GM18511 (cell line): ENCODE results near the gene GALNT9.

Source experiments
- ATAC-seq: cut with Tn5 transposase; IDR thresholded peaks from one replicate; pipeline ENCODE4 v1.9.1; 2021; ENCODE audit warnings: mild to moderate bottlenecking, moderate library complexity; ENCODE audit not compliant: unreplicated experiment

GALNT9 gene

DNA sequence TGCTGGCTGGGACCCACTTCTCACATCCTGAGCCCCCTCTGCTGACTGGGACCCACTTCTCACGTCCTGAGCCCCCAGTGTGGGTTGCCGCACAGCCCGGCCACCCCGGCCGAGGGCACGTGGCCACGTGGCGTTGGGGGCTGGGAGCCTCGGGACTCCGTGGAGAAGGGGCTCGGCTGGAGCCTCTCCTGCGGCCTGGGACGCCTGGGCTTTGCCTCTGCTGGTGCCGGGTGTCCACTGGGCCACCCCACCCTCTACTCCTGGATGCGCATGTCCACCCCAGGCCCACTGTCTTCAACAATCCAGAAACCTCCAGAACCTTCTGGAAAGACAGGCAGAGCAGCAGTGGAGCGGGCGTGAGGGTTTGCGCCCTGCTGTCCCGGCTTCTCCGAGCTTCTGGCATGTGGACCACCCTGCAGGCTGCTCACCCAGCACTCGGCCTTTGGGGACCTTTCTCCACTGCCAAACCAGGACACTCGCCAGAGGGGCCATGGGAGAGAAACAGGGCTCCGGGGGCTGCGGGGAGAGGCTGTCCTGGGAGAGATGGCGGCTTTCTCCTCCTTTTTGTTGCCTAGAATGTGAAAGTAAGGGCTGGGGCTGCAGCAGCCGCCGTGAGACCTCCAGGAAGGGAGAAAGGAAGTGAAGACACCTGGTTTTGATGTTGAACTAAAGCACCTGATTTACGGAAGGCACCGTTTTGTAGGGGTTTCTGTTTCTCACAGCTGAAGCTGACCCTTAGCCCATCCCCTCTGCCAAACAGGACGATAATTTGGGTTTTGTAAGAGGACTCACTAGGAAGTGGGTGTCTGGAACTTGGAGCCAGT, 155.2 kb downstream of the GALNT9 start:
- no peak for ATAC-seq

DNA sequence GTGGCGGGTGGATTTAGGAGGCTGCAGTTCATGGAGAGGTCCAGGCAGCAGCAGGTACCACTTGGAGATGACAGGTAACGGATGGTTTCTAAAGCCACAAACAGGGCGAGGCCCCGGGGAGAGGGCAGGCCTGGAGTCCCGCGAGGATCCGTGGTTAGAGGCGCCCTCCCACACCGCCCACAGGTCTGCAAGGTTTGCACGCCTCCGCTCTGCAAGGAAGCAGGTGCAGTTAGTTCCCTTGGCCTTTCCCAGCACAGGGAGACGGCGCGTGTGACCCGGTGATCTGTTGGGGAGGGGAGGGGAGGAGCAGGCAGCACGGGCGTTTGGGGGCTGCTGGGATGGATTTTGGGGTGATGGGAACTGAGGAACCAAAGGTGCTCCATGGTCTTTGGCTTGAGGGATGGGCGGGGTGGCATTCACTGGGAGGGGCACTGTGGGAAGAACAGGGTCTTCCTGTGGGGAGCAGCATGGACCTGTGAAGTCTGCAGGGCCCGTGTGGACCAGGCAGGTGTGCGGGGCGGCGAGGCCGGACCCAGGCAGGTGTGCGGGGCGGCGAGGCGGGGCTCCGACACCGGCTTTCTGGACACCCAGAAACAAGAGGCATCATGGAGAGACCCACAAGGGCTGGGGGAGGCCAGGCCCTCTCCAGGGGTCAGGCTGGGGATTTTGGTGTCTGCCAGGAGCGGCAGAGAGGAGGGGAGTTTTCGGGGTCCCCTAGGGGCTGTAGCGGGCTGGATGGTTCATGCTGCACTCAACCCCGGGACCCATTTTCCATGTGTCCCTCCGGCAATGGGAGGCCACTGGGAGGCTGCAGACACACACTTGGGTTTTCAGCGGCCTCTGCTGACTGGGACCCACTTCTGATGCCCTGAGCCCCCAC, 156.0 kb downstream of the GALNT9 start:
- no peak for ATAC-seq

DNA sequence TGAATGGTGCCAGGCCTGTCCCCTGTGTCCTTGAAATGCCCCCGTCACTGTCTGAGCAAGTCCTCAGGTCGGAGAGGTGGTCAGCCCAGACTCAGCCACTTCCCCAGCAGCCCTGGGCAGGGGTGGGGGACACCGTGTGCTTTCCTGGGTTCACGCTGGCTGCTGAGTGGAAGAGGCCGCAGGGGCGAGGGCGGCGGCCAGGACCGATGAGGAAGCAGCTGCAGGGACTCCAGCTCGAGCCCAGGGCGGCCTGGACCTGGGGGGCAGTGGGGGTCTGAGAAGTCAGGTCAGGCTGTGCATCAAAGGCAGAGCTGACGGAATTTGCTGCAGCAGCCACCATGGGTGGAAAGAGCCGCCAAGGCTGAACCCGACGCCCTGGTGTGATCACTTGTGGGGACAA, 156.8 kb downstream of the GALNT9 start:
- ATAC-seq, result no peak

DNA sequence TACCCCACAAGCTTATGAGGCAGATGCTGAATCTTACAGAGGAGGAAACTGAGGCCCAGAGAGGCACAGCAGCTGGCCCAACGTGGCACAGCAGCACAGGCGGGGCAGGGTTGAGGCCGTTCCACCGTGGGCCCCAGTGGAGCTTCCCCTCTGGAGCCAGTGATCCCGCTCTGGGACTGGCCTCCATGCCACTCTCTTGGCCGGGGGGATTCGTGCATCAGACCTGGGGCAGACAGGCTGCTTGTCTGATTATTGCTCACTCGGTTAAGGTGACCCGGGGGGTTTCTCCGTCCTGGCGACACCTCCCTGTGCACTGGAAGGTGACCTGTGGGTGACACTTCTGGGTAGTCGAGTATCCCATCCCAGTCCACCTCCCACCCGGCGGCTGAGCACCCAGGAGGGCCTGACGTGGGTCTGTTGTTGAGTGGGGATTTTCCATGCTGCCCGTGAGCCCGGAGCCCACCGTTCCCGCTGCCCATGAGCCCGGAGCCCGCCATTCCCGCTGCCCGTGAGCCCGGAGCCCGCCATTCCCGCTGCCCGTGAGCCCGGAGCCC, 157.3 kb downstream of the GALNT9 start:
- no peak for ATAC-seq

DNA sequence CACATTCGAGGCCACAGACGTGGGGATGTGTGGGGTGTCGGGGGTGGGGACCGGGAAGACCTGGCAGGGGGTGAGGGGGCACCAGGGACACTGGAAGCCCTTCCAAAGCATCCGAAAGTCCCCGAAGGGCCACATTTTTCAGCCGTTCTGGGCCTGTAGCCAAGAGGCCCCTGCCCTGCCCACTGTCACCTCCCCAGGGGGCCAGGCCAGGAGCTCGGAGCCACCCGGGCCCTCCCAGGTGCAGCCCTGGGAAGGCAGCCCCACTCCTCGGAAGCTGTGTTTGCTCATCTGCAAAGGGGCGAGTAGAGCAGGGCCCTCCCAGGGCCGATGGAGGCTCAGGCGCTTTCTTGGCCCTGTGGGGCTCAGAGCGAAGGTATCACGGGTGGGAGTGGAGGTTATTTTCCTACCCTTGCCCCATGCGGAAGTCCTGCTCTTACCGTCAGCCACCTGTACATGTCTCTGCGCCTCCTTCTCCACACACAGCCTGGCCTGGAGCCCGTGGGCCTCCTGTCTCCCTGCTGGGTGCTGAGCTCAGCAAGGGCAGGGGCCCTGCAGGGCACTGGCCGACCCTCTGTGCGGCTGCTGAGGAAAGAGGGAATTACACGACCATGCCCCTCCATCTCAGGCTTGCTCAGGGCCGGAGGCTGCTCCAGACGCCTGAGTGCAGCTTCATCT, 158.0 kb downstream of the GALNT9 start:
- no peak for ATAC-seq

DNA sequence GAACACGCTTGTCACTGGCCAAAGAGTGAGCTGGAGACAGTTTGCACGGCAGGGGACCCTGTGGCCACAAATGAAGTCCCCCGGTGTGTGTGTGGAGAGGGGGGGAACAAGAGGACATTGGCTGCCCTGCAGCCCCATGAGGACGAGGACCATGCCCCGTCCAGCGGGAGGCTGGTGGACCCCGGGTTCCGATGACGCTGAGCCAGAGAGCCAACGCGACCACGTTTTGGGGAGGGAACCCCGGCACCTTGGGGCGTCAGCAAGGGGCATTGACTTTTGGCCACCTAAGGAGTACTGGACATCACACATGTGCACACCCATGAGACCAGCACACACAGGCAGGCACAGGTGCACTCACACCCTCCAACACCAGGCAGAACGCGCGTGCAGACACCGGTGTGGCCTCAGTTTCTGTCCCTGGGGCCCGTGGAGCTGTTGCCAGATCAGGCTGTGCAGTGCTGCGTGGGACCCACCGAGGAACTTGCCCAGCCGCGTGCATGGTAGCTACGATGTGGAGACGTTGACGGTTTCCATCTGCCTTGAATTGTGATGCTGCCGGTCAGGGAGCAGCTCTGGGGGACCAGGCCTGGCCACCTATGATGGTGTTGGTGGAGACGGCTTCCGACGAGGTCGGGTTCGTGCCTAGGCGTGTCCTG, 158.6 kb downstream of the GALNT9 start:
- no peak for ATAC-seq

DNA sequence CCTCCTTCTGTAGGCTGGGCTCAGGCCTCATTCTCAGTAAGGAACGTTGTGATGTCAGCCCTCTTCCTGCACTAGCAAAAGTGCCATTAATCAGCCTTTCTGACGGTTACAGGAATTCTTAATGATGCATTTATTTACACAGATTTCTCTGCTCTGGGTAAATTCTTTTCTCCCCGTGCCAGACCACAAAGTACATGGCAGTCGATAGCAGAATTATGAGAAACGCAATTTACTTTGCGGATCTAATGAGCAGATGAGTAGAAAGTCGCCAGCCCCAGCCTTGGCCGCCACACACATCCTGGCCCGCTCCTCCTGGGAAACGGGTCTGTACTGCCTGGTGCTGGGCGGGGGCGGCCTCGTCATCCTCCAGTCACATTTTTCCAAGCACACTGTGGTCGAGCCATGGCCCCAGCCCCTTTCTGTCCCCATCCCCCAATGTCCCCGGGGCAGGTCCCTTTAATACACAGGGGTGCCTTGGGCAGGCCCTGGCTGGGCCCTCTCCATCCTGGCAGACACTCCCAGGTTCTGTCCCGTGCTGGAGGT, 159.2 kb downstream of the GALNT9 start:
- no peak for ATAC-seq

DNA sequence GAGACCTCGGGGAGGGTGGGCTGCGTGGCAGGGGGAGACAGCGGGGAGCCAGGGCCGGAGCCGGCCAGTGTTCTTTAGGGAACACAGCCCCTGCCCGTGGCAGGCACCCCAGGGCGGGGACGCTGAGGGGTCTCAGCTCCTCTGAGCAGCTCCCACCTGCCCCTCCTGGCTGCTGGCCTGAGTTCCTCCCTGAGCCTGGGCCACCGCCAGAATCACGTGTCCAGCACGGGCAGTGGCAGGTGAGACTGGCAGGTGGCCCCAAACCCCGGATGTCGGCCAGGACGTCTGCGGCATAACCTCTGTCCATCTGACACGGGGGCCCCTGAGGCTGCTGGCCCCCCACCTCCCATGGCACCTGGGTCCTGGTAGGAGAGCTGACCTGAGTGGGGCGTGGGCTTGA, 160.0 kb downstream of the GALNT9 start:
- ATAC-seq, result no peak

DNA sequence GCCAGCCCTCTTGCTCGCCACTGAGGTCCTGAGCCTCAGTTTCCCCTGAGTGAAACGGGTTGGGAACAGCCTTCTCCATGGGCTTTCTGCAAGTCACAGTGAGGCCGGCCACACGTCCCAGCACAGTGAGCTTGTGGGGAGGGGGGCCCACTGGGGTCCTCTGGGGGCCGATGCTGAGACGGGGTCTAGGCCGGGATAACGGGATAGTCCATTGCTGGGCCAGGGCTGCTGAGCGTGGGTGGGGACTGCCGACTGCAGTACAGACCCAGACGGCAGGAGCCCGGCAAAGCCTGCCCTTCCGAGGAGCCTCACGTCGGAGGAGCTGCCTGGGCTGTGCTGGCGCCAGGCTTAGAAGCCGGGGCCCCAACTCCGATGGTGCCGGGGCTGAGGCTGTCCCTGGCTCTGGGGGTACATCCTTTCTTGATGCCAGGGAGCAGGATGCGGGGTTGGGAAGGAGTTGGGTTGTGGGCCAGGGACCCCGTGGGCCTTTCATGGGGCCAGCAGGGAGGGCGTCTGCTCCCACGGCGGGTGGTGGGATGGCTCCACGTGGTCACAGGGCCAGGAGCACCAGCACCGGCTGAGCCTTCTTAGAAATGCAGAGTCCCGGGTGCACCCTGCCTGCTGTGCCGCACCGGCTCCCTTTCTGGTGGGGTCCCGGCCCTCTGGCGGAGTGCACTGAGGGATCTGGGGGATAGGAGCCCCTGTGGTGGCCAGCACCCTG, 160.9 kb downstream of the GALNT9 start:
- ATAC-seq, result no peak

DNA sequence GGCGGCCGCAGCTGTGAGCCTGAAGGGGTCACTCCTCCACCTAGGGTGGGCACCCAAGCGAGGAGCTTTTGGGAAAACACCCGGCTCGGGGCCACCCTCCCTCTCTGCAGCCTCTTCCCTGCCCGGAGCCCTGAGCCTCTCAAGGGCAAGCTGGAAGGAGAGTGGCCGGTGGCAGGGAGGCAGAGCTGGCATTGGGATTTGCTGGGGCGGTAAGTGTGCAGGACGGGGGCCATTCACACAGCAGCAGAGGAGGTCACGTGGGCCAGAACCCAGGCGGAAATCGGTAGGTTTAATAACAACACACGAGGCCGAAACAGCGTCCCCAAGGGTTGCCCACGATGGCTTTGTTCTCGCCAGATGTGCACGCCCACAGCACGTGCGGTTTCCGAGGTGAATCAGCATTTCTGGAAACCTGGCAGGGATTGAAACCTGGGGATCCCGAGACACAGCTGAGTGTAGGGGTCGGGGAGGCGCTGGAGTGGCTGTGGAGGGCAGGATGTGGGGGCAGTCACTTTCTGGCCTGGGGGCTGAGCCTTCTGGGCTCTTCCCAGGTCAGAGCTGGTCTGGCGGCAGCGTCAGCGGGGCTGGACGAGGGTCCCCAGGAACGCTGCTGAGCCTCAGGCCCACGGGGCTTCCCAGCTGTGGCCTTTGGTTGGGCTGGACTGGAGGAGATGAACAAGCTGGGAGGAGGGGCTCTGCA, 161.6 kb downstream of the GALNT9 start:
- no peak for ATAC-seq

DNA sequence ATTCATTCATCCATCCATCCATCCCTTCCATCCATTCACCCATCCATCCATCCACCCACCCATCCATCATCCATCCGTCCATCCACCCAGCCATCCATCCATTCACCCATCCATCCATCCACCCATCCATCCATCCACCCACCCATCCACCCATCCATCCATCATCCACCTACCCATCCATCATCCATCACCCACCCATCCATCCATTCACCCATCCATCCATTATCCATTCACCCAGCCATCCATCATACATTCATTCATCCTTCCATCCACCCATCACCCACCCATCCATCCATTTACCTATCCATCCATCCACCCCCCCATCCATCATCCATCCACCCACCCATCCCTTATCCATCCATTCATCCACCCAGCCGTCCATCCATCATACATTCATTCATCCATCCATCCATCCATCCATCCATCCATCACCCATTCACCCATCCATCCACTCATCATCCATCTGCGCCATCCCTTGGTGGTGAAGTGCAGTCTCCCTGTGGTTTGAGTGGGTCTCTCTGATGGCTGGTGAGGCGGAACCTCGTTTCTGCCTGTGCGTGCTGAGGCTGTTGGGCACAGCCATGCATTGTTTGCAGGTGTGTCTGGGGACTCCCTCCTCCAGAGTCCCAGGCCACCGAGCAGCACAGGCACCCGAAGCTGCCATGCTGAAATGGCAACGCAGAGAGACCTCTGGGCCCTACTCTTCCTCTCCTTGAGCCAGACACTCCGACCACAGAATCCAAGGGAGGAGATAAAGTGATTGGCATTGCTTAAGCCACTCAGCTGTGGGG, 162.4 kb downstream of the GALNT9 start:
- ATAC-seq, result no peak

DNA sequence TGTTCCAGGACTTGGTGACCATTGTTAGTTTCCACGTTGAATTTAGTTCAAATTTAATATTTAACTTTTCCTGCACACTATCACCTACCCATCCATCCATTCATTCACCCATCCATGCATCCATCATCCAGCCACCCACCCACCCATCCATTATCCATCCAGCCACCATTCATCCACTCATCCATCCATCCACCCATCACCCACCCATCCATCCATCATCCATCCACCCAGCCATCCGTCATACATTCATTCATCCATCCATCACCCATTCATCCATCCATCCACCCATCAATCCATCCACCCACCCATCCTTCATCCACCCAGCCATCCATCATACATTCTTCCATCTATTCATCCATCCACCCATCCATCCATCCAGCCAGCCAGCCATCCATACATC, 163.3 kb downstream of the GALNT9 start:
- ATAC-seq, result no peak

DNA sequence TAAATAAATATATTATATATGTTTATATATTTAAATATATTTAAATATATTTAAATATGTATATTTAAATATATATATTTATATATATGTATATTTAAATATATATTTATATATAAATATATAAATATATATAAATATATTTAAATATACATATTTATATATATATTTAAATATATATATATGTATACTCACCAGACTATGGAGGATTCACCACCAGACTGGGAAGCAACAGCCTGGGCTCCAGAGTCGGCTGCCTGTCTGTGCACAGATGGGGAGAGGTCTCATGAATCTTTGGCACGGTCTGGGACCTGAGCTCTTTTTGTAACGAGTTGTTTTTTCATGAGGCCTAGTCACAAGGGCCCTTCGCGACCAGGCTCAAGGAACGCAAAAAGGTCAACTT, 163.8 kb downstream of the GALNT9 start:
- ATAC-seq, result no peak

DNA sequence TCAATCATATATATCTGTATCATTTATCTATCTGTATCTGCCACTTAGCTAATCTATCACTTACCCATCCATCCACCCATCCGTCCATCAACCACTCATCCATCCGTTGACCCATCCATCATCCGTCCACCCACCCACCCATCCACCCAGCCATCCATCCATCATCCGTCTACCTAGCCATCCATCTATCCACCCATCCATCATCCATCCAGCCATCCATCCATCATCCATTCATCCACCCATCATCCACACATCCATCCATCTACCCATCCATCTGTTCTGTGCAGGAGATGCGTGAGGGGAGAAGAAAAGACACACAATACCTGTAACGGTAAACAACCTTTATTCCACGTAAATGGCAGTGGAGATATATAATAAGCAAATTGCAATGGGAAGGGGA, 165.0 kb downstream of the GALNT9 start:
- ATAC-seq, result no peak

DNA sequence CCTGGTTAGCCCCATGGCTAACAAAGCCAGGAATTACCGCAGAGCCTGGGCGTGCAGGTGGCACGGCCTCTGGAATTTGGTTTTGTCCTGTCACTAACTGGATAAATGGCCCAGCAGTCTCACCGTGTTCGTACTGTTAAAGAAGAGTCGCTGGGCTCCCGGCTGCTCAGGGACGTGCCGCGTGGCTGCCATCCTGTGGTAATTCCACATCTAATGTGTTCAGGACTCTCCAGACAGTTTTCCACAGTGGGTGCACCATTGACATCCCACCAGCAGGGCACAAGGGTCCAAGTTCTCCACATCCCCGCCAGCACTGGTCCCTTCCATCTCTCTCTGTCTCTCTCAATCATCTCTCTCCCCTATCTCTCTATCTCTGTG, 165.5 kb downstream of the GALNT9 start:
- no peak for ATAC-seq

DNA sequence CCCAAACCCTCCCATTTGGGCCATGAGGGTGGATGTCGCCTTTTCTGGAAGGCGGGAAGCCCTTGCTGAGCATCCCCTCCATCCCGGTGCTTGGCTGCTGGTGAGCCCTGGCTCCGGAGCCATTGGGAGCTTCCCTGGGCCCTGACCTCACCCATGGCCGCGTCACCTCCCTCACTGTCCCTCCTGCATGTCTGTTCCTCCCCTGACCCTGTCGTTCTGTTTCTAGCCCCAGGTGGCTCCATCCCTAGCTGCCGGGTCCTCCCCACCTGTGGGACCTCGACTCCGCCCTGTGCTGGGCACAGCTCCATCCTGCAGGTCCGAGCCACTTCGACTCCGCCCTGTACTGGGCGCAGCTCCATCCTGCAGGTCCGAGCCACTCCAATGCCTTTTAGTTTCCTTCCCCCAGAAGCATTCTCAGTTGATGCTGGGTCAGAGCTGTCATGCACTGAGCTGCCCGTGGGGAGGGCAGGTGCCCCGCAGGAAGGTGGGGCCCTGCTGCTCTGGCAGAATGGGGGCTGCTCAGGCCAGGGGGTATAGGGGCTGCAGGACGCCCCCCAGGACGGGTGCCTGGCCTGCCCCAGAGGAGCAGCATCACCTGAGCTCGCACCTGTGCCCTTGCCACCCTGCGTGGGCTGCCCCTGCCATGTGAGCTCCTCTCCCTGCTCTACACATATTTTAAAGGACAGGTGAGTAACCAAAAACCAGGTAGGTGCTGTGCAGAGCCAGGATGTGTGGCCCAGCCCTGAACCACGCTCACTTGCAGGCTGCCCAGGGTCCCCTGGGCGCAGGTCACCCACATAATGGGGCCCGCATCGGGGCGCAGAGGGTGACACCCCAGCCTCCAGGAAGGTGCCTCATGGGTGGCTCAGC, 166.1 kb downstream of the GALNT9 start:
- ATAC-seq, result no peak

DNA sequence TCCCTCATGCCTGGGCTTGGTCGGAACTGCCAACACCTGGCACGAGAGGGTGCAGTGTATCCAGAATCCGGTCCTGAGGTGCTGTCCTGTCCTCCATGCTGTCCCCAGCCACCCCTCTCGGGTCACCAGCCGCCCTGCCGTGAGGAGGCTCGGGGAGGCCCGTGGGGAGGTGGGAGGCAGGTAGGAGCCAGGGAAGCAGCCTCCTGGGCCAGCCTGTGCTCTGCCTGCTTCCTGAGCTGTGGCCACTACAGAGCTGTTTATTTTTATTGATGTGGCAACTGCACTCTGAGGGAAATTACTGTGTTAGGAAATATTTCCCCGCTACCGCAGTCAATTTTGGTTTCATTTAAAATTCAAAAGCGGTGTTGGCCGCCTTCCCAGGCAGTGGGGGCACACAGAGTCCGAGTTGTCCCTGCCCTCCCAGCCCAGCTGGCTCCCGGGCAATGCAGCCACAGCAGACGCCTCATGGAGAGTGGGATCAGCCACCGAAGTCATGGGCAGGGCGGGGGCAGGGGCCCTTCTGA, 166.8 kb downstream of the GALNT9 start:
- no peak for ATAC-seq
